ENCODE data around the gene DPP6. TPM values are rescaled to one million over a fixed set of nuclear protein-coding genes. Genes with fewer than 3 reads are reported as not detected.

Gene DPP6
- total RNA-seq, 4 donors from 2014 or later = 13.4 to 33.2 (median 26.8) TPM

DNA sequence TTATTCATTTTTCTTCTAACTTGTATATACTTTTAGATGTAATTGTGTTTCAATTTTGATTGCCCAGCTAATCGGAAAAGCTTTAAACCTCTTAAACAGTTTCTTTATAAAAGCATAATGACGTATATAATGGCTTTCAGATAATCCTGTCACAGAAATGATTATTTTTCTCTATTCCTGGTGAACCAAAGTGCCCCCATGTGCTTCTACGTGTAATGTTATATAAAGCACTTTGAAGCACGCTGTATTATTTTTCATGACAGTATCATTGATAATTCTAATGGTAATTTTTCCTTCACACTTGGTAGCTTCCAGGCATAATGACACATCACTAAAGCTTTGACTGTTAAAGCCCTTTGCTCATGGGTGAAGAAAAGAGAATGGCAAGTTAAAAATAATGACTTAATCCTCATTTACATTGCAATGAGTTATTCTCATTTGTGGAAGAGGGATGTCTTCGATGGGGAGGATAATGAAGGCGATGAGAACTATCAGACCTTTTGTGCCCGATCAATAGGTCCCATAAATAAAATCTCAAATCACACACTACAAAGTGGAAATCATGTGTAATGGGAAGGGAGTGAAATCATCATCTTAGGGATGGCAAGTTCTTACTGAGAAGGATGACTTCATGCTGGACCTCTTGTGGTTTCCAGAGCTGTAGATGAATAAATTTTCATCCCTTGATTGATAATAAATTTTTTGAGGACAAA, 460.1 kb downstream of the DPP6 start:
- DNase-seq (ENCODE audit: extremely low spot score) = no peak
- Histone ChIP-seq H3K27me3 (no peaks in the 10 kb centered on the region), H3K27ac (replicated peaks in 1 of 4) (no peak overlapping the region), H3K4me1 (peaks cover 0 to 8% (median 0%) of the 10 kb centered on the region in 4 donors), H3K4me3 (no peak overlapping the region), H3K9me3 (peaks cover 0 to 7% (median 0%) of the 10 kb centered on the region in 4 donors), H3K36me3 (no peaks in the 10 kb centered on the region)
- intact Hi-C loops (cut with DNase I) = no loop called here
- TF ChIP-seq POLR2AphosphoS5 (IDR thresholded peaks at IDR 0.05) (no peak), POLR2A (IDR thresholded peaks at IDR 0.05; ENCODE audit: low read depth) (no peak), CTCF (IDR thresholded peaks at IDR 0.05) (no peak), EP300 (IDR thresholded peaks at IDR 0.05) (no peak)
- WGBS = 91% methylated on average over 7 of the region's 7 CpGs

DNA sequence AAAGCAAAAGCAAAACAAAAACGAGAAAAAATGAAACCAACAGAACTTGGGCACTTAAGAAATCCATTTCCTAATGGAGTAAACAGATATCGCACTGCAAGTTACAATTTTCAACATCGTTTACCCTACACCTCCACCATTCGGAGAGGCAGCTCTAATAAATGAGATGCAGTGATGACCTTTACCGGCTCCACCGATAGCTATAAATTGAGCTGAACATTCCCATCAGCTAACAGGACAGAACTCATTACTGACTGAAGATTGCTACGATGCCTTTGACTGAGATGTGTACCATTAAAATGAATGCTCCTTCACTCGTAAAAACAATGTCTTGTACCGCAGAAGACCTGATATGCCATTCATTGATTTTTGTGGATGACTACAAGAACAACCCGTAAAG, 465.6 kb downstream of the DPP6 start:
- 80% methylated on average over 10 of the region's 10 CpGs for WGBS
- no peak for DNase-seq (ENCODE audit: extremely low spot score)
- intact Hi-C loops (cut with DNase I) = no loop called here

GRCh38 chr7:154519229-154519628, 467.0 kb downstream of the DPP6 start:
- WGBS = 84% methylated on average over 4 of the region's 4 CpGs
- no peak overlapping the region for H3K4me3 ChIP-seq
- peaks cover 0 to 7% (median 0%) of the 10 kb centered on the region in 4 donors for H3K4me1 ChIP-seq
- no peak for DNase-seq (ENCODE audit: extremely low spot score)
- no peaks in the 10 kb centered on the region for H3K9me3 ChIP-seq
- H3K27me3 ChIP-seq = no peaks in the 10 kb centered on the region
- intact Hi-C loops (cut with DNase I) = no loop called here
- no peaks in the 10 kb centered on the region for H3K36me3 ChIP-seq
- H3K27ac ChIP-seq (replicated peaks in 1 of 4) = no peak overlapping the region
- TF ChIP-seq CTCF (IDR thresholded peaks at IDR 0.05) = no peak
- no peak for TF ChIP-seq POLR2A (IDR thresholded peaks at IDR 0.05; ENCODE audit: low read depth)
- no peak for TF ChIP-seq POLR2AphosphoS5 (IDR thresholded peaks at IDR 0.05)
- TF ChIP-seq EP300 (IDR thresholded peaks at IDR 0.05) = no peak

More for the DNA sequence above, 465.6 kb downstream of the DPP6 start:
- TF ChIP-seq CTCF (IDR thresholded peaks at IDR 0.05) = no peak
- no peak for TF ChIP-seq EP300 (IDR thresholded peaks at IDR 0.05)
- no peak for TF ChIP-seq POLR2AphosphoS5 (IDR thresholded peaks at IDR 0.05)
- TF ChIP-seq POLR2A (IDR thresholded peaks at IDR 0.05; ENCODE audit: low read depth) = no peak
- Histone ChIP-seq H3K36me3 (no peaks in the 10 kb centered on the region), H3K9me3 (no peaks in the 10 kb centered on the region), H3K4me3 (no peak overlapping the region), H3K4me1 (peaks cover 0 to 8% (median 0%) of the 10 kb centered on the region in 4 donors), H3K27ac (replicated peaks in 1 of 4) (no peak overlapping the region), H3K27me3 (no peaks in the 10 kb centered on the region)

GRCh38 chr7:154530136-154530535, 477.9 kb downstream of the DPP6 start:
- WGBS = 89% methylated on average over 1 of the region's 1 CpG
- Histone ChIP-seq H3K27me3 (no peaks in the 10 kb centered on the region), H3K27ac (replicated peaks in 1 of 4) (no peak overlapping the region), H3K36me3 (no peaks in the 10 kb centered on the region), H3K4me3 (no peak overlapping the region), H3K9me3 (peaks cover 0 to 13% (median 3%) of the 10 kb centered on the region in 4 donors), H3K4me1 (no peaks in the 10 kb centered on the region)
- DNase-seq (ENCODE audit: extremely low spot score) = no peak
- intact Hi-C loops (cut with DNase I) = no loop called here
- TF ChIP-seq POLR2A (IDR thresholded peaks at IDR 0.05; ENCODE audit: low read depth) = no peak
- no peak for TF ChIP-seq CTCF (IDR thresholded peaks at IDR 0.05)
- no peak for TF ChIP-seq POLR2AphosphoS5 (IDR thresholded peaks at IDR 0.05)
- TF ChIP-seq EP300 (IDR thresholded peaks at IDR 0.05) = no peak

GRCh38 chr7:154532771-154533170, 480.6 kb downstream of the DPP6 start:
- peaks cover 0 to 13% (median 3%) of the 10 kb centered on the region in 4 donors for H3K9me3 ChIP-seq
- no peak for DNase-seq (ENCODE audit: extremely low spot score)
- no peaks in the 10 kb centered on the region for H3K27me3 ChIP-seq
- H3K27ac ChIP-seq (replicated peaks in 1 of 4) = no peak overlapping the region
- H3K36me3 ChIP-seq = no peaks in the 10 kb centered on the region
- no peaks in the 10 kb centered on the region for H3K4me1 ChIP-seq
- no peak overlapping the region for H3K4me3 ChIP-seq
- intact Hi-C loops (cut with DNase I) = no loop called here
- TF ChIP-seq EP300 (IDR thresholded peaks at IDR 0.05) (no peak), POLR2AphosphoS5 (IDR thresholded peaks at IDR 0.05) (no peak), CTCF (IDR thresholded peaks at IDR 0.05) (no peak), POLR2A (IDR thresholded peaks at IDR 0.05; ENCODE audit: low read depth) (no peak)
